HEK293 (cell line): ENCODE data around the gene TMOD1.

Experiments
- BCL11A ChIP-seq: fragments of 450-650 bp; formaldehyde crosslinking; IDR thresholded peaks from 2 replicates; pipeline ENCODE4 v1.5.1; 2016; ENCODE audit warnings: low read depth, missing biosample characterization, missing genetic modification characterization
- CTCF ChIP-seq: fragments of 450-650 bp; formaldehyde crosslinking; IDR thresholded peaks from 2 replicates; pipeline ENCODE4 v1.5.1; 2016; ENCODE audit warnings: missing biosample characterization, missing genetic modification characterization
- GLI4 ChIP-seq: fragments of 450-650 bp; formaldehyde crosslinking; IDR thresholded peaks from 2 replicates; pipeline ENCODE4 v1.5.1; 2016; ENCODE audit warnings: missing biosample characterization, missing genetic modification characterization
- KLF10 ChIP-seq: fragments of 450-650 bp; IDR thresholded peaks from 2 replicates; pipeline ENCODE4 v1.5.1; 2018; ENCODE audit warnings: missing biosample characterization, mild to moderate bottlenecking, missing genetic modification characterization
- REST ChIP-seq: fragments of 450-650 bp; formaldehyde crosslinking; IDR thresholded peaks from 2 replicates; pipeline ENCODE4 v1.5.1; 2016; ENCODE audit warnings: missing biosample characterization, missing genetic modification characterization
- TRIM28 ChIP-seq: IDR thresholded peaks from 2 replicates; pipeline ENCODE4 v1.6.1; 2011; ENCODE audit warnings: low read length, control low read depth, borderline replicate concordance
- ZBTB1 ChIP-seq: fragments of 450-650 bp; formaldehyde crosslinking; IDR thresholded peaks from 2 replicates; pipeline ENCODE4 v1.5.1; 2016; ENCODE audit warnings: missing biosample characterization, missing genetic modification characterization
- ZFP37 ChIP-seq: fragments of 450-650 bp; formaldehyde crosslinking; IDR thresholded peaks from 2 replicates; pipeline ENCODE4 v1.5.1; 2016; ENCODE audit warnings: missing biosample characterization, missing genetic modification characterization
- ZNF140 ChIP-seq: fragments of 450-650 bp; formaldehyde crosslinking; IDR thresholded peaks from 2 replicates; pipeline ENCODE4 v1.5.1; 2016; ENCODE audit warnings: missing biosample characterization, missing genetic modification characterization
- ZNF530 ChIP-seq: fragments of 450-650 bp; formaldehyde crosslinking; IDR thresholded peaks from 2 replicates; pipeline ENCODE4 v1.5.1; 2016; ENCODE audit warnings: low read depth, missing biosample characterization, missing genetic modification characterization
- ZNF580 ChIP-seq: fragments of 450-650 bp; formaldehyde crosslinking; IDR thresholded peaks from 2 replicates; pipeline ENCODE4 v1.5.1; 2016; ENCODE audit warnings: missing biosample characterization, missing genetic modification characterization
- ZNF629 ChIP-seq: fragments of 450-650 bp; formaldehyde crosslinking; IDR thresholded peaks from 2 replicates; pipeline ENCODE4 v1.5.1; 2017; ENCODE audit warnings: missing biosample characterization, missing genetic modification characterization
- ZNF830 ChIP-seq: fragments of 450-650 bp; IDR thresholded peaks from 2 replicates; pipeline ENCODE4 v1.5.0; 2018; ENCODE audit warnings: missing biosample characterization, missing genetic modification characterization, low read depth, mild to moderate bottlenecking, moderate library complexity

GRCh38 chr9:97517331-97518089 lies 16.0 kb downstream of the TMOD1 start:
- TF ChIP-seq ZNF140 (tag by site-specific recombination) = no peak
- TF ChIP-seq ZNF629 = no peak
- no peak for TF ChIP-seq CTCF
- no peak for TF ChIP-seq ZNF580
- TF ChIP-seq GLI4 = no peak
- TF ChIP-seq ZNF830 (tag by site-specific recombination) = no peak
- TF ChIP-seq ZFP37 (tag by site-specific recombination) = no peak
- TF ChIP-seq REST = no peak
- TF ChIP-seq KLF10 (tag by site-specific recombination) = no peak
- no peak for TF ChIP-seq TRIM28
- no peak for TF ChIP-seq ZNF530 (tag by site-specific recombination)
- no peak for TF ChIP-seq ZBTB1 (tag by site-specific recombination)
- TF ChIP-seq BCL11A (tag by site-specific recombination) = no peak
